ENCODE measurements around the gene FOXP1. TPM values are rescaled to one million over a fixed set of nuclear protein-coding genes. Genes with fewer than 3 reads are reported as not detected.

FOXP1 gene
- total RNA-seq, 1 experiment from 2014 or later, result 35.9 TPM

- DNase-seq (ENCODE audit: low read depth), result no peak
Observed at GRCh38 chr3:71505767-71506350, 77.7 kb downstream of the FOXP1 start.

- peak; percentile 88 for DNase-seq (ENCODE audit: low read depth)
Observed at GRCh38 chr3:71504250-71505036, 79.1 kb downstream of the FOXP1 start.

- peak; percentile 62 for DNase-seq (ENCODE audit: low read depth)
Observed at GRCh38 chr3:71503525-71504249, 79.8 kb downstream of the FOXP1 start.

GRCh38 chr3:71502066-71502625 lies 81.4 kb downstream of the FOXP1 start:
- no peak for DNase-seq (ENCODE audit: low read depth)

- no peak for DNase-seq (ENCODE audit: low read depth)
Observed at GRCh38 chr3:71500696-71501095, 82.8 kb downstream of the FOXP1 start.

- DNase-seq (ENCODE audit: low read depth), result no peak
Observed at GRCh38 chr3:71499227-71499876, 84.2 kb downstream of the FOXP1 start.

- DNase-seq (ENCODE audit: low read depth), result no peak
Observed at GRCh38 chr3:71498543-71498942, 85.0 kb downstream of the FOXP1 start.

- no peak for DNase-seq (ENCODE audit: low read depth)
Observed at GRCh38 chr3:71497971-71498444, 85.5 kb downstream of the FOXP1 start.

DNA sequence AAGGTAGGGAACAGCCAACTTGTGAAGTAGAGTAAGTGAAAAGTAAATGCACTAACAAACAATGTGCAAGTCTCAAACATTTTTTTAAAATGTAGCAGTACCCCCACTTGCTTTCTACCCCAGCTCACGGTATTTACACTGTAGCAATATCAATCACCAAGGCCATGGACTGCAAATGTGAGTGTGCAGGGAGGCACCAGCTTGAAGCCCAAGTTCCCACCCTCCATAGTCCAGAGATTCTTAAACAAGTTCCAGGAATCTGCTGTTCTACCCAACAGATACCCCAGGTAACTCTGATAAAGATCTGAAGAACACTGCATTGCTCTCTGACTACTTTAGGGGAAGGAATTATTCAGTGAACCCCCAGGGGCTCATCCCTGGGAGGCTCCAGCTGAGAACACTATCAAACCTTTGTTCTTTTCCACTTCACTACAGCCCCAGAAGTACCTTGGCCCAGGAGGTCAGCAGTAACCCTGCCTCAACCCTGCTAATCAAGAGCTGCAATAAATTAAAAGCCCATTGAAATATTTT lies 86.1 kb downstream of the FOXP1 start:
- no peak for DNase-seq (ENCODE audit: low read depth)

DNA sequence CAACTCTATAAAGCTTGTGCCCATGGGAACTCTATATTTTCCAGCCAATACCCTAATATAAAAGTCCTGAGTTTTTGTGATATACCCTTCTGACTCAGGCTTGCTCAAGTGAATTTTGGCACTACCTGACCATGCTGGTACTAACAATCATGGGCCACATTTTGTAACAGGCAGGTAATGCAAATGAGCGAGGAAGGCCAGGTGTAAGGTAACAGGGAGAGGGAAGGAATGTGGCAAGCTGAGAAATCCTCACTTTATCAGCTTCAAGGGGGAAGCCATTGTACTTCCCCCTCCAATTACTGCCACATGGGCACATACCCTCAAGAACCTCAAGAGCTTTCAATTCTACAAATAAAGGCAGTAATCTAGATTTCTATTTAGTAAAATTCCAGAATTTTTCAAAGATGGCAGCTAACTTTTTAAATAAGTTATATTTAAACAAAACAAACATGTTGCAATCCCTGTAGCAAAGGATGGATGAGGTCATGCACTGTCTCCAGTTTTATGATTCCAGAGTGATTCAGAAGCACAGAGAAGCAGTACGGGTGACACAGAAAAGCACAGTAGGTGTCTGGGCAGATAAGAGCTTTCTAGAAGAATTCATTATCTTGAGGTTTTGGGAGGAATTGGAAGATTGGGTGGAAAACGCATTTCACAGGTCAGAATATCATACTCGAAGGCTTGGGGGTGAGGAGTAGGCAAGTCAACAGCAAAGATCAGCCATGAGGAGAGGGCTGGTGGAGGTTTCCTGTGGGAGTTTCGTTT lies 87.6 kb downstream of the FOXP1 start:
- DNase-seq (ENCODE audit: low read depth), result peak; percentile 79

DNA sequence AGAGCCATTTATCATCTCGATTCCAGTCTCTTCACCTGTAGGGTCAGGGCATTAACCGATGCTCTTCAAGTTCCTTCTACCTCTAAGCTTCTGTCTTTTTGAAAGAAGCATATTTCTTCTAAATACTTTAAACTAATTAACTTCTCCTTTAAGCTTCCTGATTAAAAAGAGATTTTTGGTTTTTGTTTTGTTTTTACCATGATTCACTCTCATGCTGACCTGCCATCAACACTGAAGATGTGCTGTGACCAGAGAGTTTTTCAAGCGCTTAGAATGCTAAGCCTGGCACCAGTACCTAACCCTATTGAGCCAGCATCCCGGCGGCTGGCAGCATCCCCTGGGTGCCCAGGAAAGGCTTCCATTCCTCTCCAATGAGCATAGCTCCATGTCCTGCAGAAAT lies 89.3 kb downstream of the FOXP1 start:
- DNase-seq (ENCODE audit: low read depth), result no peak

DNA sequence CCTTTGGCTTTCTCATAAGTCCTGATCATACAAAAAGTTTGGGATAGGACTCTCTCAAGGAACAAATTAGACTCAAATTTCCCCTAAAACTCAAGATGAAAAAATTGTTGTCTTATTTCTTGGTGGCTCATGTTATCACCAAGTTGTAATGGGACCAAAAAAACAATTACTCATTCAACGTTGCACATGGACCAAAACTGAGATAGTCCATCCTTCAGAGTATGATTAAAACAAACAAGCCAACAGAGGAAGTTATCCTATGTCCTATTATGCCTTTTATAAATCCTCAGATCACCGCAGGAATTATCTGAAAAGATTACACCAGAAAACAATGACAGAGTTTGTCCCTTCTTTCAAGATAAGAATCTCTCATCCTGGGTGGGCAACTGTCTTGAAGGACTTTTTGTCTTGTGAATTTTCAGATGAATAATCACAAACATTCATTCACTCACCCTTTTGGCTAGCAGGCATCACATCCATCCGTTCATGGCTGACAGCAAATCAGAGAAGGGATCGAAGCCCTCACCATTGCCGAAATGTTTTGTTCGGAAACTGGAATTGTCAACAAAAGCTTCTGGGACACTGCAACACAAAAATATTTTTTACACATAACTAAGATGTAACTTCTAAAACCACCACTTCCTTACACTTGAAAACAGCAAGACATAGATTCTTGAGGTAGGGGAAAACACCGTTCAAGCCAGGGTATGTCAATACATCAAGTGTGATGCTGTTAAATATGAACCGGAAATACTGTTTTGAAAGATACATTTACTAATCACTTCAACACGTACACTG lies 90.4 kb downstream of the FOXP1 start:
- no peak for DNase-seq (ENCODE audit: low read depth)

DNA sequence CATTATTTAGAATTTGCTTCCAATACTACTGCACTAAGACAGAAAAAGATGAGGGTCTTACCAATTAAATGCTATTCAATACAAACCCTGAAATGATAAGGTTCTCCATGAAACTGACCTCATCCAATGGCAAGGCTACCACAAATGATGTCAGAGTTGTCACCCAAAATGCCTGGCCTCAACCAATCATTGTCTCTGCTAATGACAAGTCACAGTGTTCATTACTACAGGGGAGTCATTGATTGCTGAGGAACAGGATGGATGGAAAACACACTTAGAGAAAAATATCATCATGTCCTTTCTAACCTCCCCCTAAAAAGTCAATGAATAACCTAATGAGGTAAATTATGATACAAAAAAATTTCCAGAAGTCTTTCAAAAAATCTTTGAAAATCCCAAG lies 91.0 kb downstream of the FOXP1 start:
- DNase-seq (ENCODE audit: low read depth), result no peak

GRCh38 chr3:71491154-71491752 lies 92.3 kb downstream of the FOXP1 start:
- no peak for DNase-seq (ENCODE audit: low read depth)

- DNase-seq (ENCODE audit: low read depth), result no peak
Observed at GRCh38 chr3:71490692-71491091, 92.8 kb downstream of the FOXP1 start.

DNA sequence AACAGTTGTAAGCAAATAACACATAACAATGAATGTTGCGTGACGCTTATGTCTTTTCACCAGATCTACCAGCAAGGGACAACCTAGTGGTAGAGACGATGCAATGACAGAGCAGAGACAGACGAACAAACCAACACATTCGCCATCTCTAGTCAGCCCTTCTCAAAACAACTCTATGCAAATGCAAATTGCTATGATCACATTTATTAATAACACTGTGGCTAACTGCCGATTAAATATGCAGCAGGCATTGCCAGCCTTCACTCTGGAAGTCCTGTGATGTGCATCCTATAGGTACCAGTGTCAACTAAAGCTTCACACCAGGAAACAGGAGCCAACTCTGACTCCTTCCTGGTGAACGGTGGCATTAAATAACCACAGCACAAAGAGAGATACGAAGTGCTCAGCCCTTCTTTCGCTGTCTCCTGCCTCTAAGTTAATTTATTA lies 94.2 kb downstream of the FOXP1 start:
- no peak for DNase-seq (ENCODE audit: low read depth)

DNA sequence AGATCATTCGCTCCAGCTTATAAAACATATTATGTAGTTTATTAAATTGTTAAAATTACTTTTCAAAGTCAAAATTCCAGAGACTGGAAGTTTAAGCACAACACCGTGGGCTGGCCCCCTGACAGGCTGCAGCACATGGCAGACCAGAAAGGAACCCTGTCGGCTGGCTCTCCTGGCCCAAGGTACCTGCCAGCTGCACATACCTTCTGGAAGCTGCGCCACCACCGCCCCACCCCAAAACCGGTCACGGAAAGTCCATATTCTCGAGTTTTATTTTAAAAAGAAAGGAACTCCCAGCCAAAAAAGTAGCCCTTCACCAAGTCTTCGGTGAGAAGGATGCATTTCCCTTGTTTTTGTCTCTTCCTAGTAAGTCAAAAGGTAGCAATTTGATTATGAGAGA lies 94.6 kb downstream of the FOXP1 start:
- DNase-seq (ENCODE audit: low read depth), result no peak

GRCh38 chr3:71488391-71488809 lies 95.1 kb downstream of the FOXP1 start:
- DNase-seq (ENCODE audit: low read depth), result no peak

- no peak for DNase-seq (ENCODE audit: low read depth)
Observed at GRCh38 chr3:71487418-71487817, 96.1 kb downstream of the FOXP1 start.
